Common myeloid progenitor, CD34-positive (primary cell): Measurements from ENCODE around the gene PITPNB.

Source experiments
- CTCF ChIA-PET: fragments of 350-600 bp; sonication (Branson Sonifier 250); formaldehyde crosslinking; loops from one replicate; lab custom pipeline; 2021; ENCODE audit warnings: antibody characterized with exemption; lab: Charles Lee
- POLR2A ChIA-PET: fragments of 350-600 bp; sonication (Branson Sonifier 250); formaldehyde crosslinking; loops from one replicate; lab custom pipeline; 2021; ENCODE audit warnings: antibody characterized with exemption; lab: Charles Lee
- DNase-seq, 3 donors: peaks; one replicate each; pipeline versions ENCODE4 v3.0.0 to v3.0.0-alpha.2; 2013
- H3K27ac ChIP-seq, 2 experiments: 1 replicate in 1 of 2; 2 replicates in 1 of 2; pipeline ENCODE4 v1.7.0; 2013; ENCODE audit warnings: inconsistent platforms in 2 of 2, low read length in 2 of 2, mild to moderate bottlenecking in 2 of 2, low read depth in 1 of 2, moderate library complexity in 1 of 2; ENCODE audit not compliant: severe bottlenecking in 2 of 2, insufficient read depth in 1 of 2, poor library complexity in 1 of 2
- H3K27me3 ChIP-seq, 5 experiments: replicated peaks in 2 of 5; 1 replicate in 3 of 5; 2 replicates in 2 of 5; pipeline versions ENCODE4 v1.6.1 to v1.7.0; 2013; ENCODE audit warnings: low read length in 4 of 5, mild to moderate bottlenecking in 2 of 5, moderate library complexity in 2 of 5, inconsistent platforms in 1 of 5; ENCODE audit not compliant: insufficient read depth in 5 of 5, control insufficient read depth in 4 of 5
- H3K36me3 ChIP-seq, 4 experiments: 1 replicate in 2 of 4; 2 replicates in 2 of 4; pipeline versions ENCODE4 v1.6.1 to v1.7.0; 2013; ENCODE audit warnings: low read length in 3 of 4, control low read depth in 1 of 4, mild to moderate bottlenecking in 1 of 4; ENCODE audit not compliant: control insufficient read depth in 4 of 4, insufficient read depth in 4 of 4
- H3K4me1 ChIP-seq, 4 experiments: 1 replicate in 3 of 4; 2 replicates in 1 of 4; pipeline versions ENCODE4 v1.6.1 to v1.7.1; 2013; ENCODE audit warnings: low read length in 3 of 4, mild to moderate bottlenecking in 3 of 4, control low read depth in 1 of 4, inconsistent platforms in 1 of 4, moderate library complexity in 1 of 4; ENCODE audit not compliant: control insufficient read depth in 4 of 4, insufficient read depth in 4 of 4; ENCODE audit errors: control extremely low read depth in 1 of 4
- H3K4me3 ChIP-seq, 7 experiments: 1 replicate in 4 of 7; 2 replicates in 3 of 7; pipeline versions ENCODE4 v1.5.1 to v1.7.0; 2013; ENCODE audit warnings: mild to moderate bottlenecking in 7 of 7, low read length in 6 of 7, moderate library complexity in 6 of 7, inconsistent platforms in 2 of 7, low read depth in 2 of 7, control low read depth in 1 of 7; ENCODE audit not compliant: insufficient read depth in 4 of 7, control insufficient read depth in 1 of 7; ENCODE audit errors: extremely low read depth in 1 of 7
- H3K9me3 ChIP-seq, 5 experiments: 1 replicate in 4 of 5; 2 replicates in 1 of 5; pipeline versions ENCODE4 v1.6.1 to v1.7.1; 2013; ENCODE audit warnings: low read length in 4 of 5, mild to moderate bottlenecking in 2 of 5, inconsistent platforms in 1 of 5, low read depth in 1 of 5, moderate library complexity in 1 of 5; ENCODE audit not compliant: control insufficient read depth in 4 of 5, insufficient read depth in 2 of 5; ENCODE audit errors: control extremely low read depth in 1 of 5
- WGBS: methylation state at CpG from one replicate; pipeline ENCODE4 v1.1.5; 2013; ENCODE audit not compliant: insufficient coverage; 5-methylcytosine and 5-hydroxymethylcytosine counted together

Gene PITPNB

DNA sequence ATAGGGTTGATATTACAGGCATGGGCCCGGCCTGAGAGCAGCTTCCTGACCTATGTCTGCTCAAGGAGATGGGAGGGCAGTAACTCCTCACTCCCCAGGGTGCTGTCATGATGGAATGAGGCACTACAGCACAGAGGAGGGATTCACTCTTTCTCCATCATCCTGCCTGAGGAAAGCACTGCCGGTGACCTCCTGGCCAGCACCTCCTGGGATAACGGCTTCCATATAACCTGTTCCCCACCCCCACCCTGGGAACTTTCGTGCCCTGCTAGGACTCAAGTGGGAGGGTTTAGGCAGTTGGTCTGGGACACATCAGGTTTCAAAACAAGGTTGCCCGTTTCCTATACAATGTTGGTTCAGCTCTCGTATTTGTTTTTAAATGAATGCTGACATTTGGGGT is 74.8 kb downstream of the PITPNB start:
- Histone ChIP-seq H3K36me3 (peaks cover 0 to 18% (median 13%) of the 10 kb centered on the region in 4 experiments), H3K4me3 (no peak overlapping the region), H3K27ac (no peak overlapping the region), H3K4me1 (no peaks in the 10 kb centered on the region), H3K27me3 (no peaks in the 10 kb centered on the region), H3K9me3 (no peaks in the 10 kb centered on the region)
- POLR2A ChIA-PET, result no interaction called here
- WGBS, result 97% methylated on average over 3 of the region's 6 CpGs
- CTCF ChIA-PET, result no interaction called here
- no peak for DNase-seq

DNA sequence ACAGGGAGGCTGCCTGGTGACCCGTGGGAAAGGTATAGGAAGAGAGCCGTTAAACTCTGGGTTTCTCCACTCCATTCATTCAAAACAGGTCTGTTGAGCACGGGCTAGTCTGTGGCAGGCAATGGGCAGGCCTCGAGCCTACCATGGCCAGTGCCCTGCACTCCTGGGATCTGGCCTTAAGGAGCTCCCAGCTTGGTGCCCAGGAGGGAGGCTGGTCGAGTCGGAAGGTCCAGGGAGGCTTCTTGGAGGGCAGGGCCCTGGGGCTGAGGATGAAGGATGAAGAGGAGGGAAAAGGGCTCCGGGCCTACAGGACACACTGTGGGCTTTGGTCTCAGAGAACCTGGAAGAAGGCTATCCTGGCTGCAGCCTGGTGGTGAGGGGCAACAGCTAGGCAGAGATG is 75.6 kb downstream of the PITPNB start:
- no peak overlapping the region for H3K27ac ChIP-seq
- H3K4me3 ChIP-seq, result no peak overlapping the region
- H3K27me3 ChIP-seq, result no peaks in the 10 kb centered on the region
- ChIA-PET POLR2A (no interaction called here), CTCF (no interaction called here)
- peaks cover 0 to 13% (median 10%) of the 10 kb centered on the region in 4 experiments for H3K36me3 ChIP-seq
- DNase-seq, result no peak
- no peaks in the 10 kb centered on the region for H3K4me1 ChIP-seq
- WGBS, result 90% methylated on average over 4 of the region's 7 CpGs
- H3K9me3 ChIP-seq, result no peaks in the 10 kb centered on the region

DNA sequence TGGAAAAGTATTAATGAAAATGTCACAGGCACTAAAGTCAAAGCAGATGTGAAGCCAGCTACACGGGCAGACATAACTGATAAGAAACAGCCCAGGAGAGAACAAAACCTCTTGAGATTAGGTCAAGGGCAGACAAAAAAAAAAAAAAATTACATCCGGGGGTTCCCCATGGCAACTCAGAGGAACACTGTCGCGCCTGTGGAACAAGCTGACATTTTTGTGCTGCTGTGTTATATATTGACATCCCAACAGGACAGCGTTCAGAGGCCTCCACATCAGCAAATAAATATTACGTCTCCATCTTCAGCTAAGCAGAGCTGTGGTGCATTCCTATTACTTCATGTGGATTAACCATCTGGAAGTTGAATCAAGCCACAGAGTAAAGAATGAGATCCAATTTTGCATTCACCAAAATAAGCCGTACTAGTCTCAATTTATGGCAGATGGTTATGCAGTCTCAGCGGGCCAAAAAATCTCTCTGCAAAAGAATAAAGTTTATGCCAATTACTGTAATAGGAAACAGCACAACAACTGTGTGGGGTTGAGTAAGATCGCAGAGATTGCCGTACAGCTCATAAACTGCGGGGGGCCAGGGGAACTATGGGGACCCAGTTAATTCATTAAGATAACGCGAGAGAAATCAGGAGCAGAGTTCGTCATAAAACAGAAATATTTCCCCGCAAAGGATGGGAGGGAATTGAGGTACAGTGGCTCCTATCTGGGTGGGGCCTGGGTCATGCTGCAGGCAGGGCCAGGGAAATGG is 76.2 kb downstream of the PITPNB start:
- Histone ChIP-seq H3K27me3 (no peaks in the 10 kb centered on the region), H3K27ac (no peak overlapping the region), H3K4me3 (no peak overlapping the region), H3K36me3 (peaks cover 0 to 9% (median 8%) of the 10 kb centered on the region in 4 experiments), H3K9me3 (peaks cover 0 to 3% (median 0%) of the 10 kb centered on the region in 5 experiments), H3K4me1 (no peaks in the 10 kb centered on the region)
- ChIA-PET POLR2A (no interaction called here), CTCF (no interaction called here)
- WGBS, result over 99% methylated on average over 13 of the region's 15 CpGs
- no peak for DNase-seq

- no peak overlapping the region for H3K27ac ChIP-seq
- H3K4me3 ChIP-seq, result no peak overlapping the region
- H3K36me3 ChIP-seq, result peaks cover 0 to 7% (median 6%) of the 10 kb centered on the region in 4 experiments
- CTCF ChIA-PET, result no interaction called here
- WGBS, result 100% methylated on average over 1 of the region's 1 CpG
- no peak for DNase-seq
- peaks cover 0 to 3% (median 0%) of the 10 kb centered on the region in 5 experiments for H3K9me3 ChIP-seq
- no peaks in the 10 kb centered on the region for H3K4me1 ChIP-seq
- POLR2A ChIA-PET, result no interaction called here
- no peaks in the 10 kb centered on the region for H3K27me3 ChIP-seq
These were observed 76.9 kb downstream of the PITPNB start for GRCh38 chr22:27842201-27842600.

- CTCF ChIA-PET, result no interaction called here
- POLR2A ChIA-PET, result no interaction called here
- Histone ChIP-seq H3K4me1 (peaks cover 0 to 5% (median 2%) of the 10 kb centered on the region in 4 experiments), H3K4me3 (no peak overlapping the region), H3K27me3 (no peaks in the 10 kb centered on the region), H3K27ac (no peak overlapping the region), H3K9me3 (peaks cover 0 to 3% (median 0%) of the 10 kb centered on the region in 5 experiments), H3K36me3 (peaks cover 0 to 5% (median 0%) of the 10 kb centered on the region in 4 experiments)
- WGBS, result 100% methylated on average over 7 of the region's 7 CpGs
- no peak for DNase-seq
These were observed 78.6 kb downstream of the PITPNB start for GRCh38 chr22:27840436-27840835.

- H3K4me1 ChIP-seq, result peaks cover 0 to 5% (median 2%) of the 10 kb centered on the region in 4 experiments
- peaks cover 0 to 3% (median 0%) of the 10 kb centered on the region in 5 experiments for H3K9me3 ChIP-seq
- no peak for DNase-seq
- ChIA-PET CTCF (no interaction called here), POLR2A (no interaction called here)
- no peak overlapping the region for H3K27ac ChIP-seq
- H3K36me3 ChIP-seq, result no peaks in the 10 kb centered on the region
- no peak overlapping the region for H3K4me3 ChIP-seq
- WGBS, result 95% methylated on average over 12 of the region's 13 CpGs
- no peaks in the 10 kb centered on the region for H3K27me3 ChIP-seq
These were observed 79.9 kb downstream of the PITPNB start for GRCh38 chr22:27839057-27839660.

DNA sequence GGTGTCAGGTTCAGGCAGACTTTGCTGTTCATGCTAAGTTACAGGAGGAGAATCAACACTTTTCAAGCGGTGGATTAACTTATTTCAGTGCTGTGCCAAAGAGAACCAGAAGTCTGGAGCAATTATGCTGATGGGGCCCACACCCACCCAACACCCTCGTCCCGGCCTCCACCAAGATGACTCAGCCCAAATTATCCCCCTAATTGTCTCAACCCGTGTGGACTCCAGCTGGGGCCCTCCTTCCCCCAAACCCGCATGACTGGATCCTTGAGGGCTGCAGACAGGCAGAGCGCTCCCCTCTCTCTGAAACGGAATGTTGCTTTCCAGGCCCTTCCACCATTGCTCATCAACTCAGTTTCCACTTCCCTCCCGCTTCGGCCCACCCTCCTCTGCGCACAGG is 82.9 kb downstream of the PITPNB start:
- Histone ChIP-seq H3K27me3 (no peaks in the 10 kb centered on the region), H3K4me3 (no peak overlapping the region), H3K36me3 (no peaks in the 10 kb centered on the region), H3K4me1 (peaks cover 0 to 21% (median 14%) of the 10 kb centered on the region in 4 experiments), H3K27ac (no peak overlapping the region), H3K9me3 (peaks cover 0 to 3% (median 0%) of the 10 kb centered on the region in 5 experiments)
- 33% methylated on average over 5 of the region's 10 CpGs for WGBS
- ChIA-PET CTCF (no interaction called here), POLR2A (no interaction called here)
- peak in 2 of 3 donors; percentile 8 to 40 for DNase-seq
